HG03432 (cell line): Measurements from ENCODE around the gene L1TD1.
"Not testable (repeated sequence)": the region's sequence is repeated elsewhere in the genome, so short reads cannot be mapped to it uniquely, and the experiment has no call there.

Experiments used
- ATAC-seq: cut with Tn5 transposase; IDR thresholded peaks from one replicate; pipeline ENCODE4 v1.9.1; 2021; ENCODE audit warnings: mild to moderate bottlenecking, moderate library complexity; ENCODE audit not compliant: unreplicated experiment

Gene L1TD1

DNA sequence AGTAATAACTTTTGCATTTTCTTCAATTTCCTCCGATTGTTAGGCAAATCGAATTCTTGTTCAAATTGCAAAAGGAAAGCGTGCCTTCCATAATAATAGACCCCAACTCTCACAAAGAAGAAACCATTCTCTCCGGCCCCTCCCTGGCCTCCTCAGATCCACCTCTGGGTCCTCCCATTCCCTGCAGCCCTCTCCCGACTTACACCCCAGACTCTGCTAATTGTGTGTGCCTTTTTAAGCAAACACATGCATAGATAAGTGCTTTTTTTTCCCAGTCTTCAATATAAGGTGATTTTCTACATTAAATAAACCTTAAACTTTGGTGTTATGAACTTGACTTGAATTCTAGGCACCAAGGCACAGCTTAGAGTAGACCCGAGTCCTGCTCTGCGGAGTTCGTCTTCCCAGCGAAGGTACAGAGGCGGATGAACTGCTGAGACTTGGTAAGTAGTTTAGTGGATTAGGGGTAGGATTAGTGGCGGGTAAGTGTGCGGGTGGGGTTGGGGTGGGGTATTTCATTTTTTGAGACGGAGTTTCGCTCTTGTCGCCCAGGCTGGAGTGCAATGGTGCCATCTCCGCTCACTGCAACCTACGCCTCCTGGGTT, 1.5 kb downstream of the L1TD1 start:
- ATAC-seq: no peak

DNA sequence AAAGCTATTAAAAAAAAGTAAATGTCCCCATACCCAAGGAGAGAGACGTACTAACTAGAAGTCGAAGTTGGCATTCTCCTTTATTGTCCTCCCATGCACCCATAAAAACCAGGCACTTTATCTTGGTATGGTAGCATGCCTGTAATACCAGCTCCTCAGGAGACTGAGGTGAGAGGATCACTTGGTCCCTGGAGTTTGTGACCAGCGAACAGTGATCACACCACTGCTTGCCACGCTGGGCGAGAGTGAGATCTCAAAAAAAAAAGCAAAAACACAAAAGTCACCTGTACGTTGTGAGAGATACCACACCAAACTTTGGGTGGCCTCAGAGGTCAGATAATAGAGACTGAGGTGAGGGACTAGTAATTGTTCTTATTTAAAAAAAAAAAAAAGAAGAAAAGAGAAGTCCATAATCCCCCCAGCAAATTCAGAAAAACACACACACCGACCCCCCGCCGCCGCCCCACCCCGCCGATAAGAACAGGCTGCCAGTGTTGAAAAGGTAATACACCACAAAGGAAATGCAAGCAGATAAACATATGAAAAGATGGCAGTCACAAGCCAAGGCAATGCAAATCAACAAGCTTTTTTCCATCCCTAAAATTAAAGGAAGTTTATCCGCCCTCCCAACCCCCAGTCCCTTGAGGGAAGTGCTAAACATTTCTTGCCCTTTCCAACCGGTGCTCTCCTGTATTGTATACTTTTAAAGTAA, 3.6 kb downstream of the L1TD1 start:
- no peak for ATAC-seq

DNA sequence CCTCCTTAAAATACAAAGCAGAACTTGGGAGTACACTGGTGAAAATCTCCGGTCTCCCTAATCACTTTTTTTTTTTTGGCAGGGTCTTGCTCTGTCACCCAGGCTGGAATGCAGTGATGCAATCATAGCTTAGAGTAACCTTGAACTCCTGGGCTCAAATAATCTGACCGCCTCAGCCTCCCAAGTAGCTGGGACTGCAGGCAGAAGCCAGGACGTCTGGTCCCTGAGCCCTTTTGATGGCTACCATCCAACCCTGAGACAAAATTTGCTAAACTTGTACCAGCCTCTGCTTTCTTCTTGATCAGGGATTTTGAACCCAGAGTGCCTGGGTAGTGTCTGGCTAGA, 4.1 kb downstream of the L1TD1 start:
- ATAC-seq: no peak

DNA sequence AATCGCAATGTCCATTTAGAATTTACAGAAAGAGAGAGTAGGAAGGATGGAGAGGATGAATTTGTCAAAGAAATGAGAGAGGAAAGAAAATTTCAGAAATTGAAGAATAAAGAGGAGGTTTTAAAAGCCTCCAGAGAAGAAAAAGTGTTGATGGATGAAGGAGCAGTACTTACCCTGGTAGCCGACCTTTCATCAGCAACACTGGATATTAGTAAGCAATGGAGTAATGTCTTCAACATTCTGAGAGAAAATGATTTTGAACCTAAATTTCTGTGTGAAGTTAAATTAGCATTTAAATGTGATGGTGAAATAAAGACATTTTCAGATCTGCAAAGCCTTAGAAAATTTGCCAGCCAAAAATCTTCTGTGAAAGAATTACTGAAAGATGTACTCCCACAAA, 12.5 kb downstream of the L1TD1 start:
- no peak for ATAC-seq

DNA sequence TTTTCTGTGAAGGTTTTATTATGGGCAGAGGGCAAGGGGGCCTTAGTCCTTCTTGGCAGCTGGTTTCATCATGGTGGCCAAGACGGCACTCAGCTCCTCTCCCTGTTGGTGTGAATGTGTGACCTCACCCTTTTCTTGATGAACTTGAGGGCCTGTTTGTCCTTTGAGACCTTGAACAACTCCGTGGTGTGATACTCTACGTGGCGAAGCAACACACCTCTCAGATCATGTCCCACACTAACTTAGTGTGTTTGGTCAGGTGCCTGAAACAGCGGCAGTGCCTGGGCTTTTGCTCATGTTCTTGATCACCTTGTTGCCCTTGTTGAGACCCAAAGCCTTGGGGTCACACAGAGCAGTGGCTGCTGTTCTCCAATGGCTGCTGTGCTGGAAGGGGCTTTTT, 13.4 kb downstream of the L1TD1 start:
- no peak for ATAC-seq

DNA sequence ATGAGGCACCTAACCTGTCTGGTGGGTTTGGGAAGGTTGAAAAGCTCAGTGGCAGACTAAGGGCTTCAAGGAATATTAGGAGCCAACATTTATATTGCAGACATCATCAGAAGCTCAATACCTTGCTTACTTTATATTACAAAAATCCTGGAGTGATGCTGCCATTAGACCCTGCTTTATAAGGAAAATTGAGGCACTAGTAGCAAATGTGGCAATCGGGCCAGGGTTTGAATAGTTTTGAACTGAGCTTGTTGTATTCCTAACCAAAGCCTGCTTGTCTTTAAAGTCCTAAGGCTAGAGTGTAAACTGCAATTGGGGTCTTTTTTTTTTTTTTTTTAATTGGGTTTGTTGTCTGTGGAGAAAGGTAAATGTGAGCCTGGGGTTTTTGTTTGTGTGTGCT, 14.3 kb downstream of the L1TD1 start:
- ATAC-seq: no peak

DNA sequence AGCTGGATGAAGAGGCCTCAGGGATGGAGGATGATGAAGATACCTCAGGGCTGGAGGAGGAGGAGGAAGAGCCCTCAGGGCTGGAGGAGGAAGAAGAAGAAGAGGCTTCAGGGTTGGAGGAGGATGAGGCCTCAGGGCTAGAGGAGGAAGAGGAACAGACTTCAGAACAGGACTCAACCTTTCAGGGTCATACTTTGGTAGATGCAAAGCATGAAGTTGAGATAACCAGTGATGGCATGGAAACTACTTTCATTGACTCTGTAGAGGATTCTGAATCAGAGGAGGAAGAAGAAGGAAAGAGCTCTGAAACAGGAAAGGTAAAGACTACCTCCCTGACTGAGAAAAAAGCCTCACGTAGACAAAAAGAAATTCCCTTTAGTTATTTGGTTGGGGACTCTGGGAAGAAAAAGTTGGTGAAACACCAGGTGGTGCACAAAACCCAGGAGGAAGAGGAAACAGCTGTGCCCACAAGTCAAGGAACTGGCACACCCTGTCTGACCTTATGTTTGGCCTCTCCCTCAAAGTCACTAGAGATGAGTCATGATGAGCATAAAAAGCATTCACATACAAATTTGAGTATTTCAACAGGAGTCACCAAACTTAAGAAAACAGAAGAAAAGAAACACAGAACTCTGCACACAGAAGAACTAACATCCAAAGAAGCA, 15.4 kb downstream of the L1TD1 start:
- no peak for ATAC-seq

DNA sequence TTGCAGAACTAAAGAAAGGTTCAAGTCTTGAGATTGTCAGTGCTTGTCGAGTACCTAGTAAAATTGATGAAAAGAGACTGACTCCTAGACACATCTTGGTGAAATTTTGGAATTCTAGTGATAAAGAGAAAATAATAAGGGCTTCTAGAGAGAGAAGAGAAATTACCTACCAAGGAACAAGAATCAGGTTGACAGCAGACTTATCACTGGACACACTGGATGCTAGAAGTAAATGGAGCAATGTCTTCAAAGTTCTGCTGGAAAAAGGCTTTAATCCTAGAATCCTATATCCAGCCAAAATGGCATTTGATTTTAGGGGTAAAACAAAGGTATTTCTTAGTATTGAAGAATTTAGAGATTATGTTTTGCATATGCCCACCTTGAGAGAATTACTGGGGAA, 16.3 kb downstream of the L1TD1 start:
- no peak for ATAC-seq

DNA sequence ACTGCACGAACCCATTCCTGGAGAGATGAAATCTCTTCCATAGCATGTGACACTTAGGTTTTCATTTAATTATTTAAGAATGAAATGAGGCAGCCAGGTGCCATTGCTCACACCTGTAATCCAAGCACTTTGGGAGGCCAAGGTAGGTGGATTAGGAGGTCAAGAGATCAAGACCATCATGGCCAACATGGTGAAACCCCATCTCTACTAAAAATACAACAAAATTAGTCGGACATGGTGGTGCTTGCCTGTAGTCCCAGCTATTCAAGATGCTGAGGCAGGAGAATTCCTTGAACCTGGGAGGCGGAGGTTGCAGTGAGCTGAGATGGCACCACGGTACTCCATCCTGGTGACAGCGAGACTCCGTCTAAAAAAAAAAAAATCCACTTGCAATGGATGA, 17.8 kb downstream of the L1TD1 start:
- ATAC-seq: no peak

DNA sequence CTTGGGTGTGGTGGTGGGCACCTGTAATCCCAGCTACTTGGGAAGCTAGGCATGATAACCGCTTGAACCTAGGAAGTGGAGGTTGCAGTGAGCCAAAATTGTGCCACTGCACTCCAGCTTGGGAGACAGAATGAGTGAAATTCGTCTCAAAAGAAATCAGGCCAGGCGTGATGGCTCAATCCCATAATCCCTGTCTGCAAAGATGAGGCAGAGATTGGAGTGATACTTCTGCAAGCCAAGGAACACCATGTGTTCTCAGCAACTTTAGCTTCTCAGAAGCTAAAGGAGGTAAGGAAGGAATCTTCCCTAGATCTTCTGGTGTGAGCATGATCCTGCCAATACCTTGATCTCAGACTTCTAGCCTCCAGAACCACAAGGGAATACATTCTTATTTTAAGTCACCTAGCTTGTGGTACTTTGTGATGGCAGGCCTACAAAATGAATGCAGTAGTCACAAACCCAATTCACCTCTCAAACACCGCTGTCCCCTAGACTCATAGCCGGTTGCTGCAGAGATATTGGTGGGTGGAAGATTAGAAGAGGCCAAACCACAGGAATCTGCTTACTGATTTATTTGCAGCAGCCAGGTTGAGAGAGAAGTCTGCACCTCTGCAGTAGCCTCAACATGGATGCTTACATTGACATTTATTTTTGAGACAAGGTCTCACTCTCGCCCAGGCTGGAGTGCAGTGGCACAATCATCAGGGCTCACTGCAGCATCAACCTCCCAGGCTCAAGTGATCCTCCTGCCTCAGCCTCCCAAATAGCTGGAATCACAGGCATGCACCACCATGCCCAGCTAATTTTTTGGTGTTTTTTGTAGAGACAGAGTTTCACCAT, 18.6 kb downstream of the L1TD1 start:
- no peak for ATAC-seq

DNA sequence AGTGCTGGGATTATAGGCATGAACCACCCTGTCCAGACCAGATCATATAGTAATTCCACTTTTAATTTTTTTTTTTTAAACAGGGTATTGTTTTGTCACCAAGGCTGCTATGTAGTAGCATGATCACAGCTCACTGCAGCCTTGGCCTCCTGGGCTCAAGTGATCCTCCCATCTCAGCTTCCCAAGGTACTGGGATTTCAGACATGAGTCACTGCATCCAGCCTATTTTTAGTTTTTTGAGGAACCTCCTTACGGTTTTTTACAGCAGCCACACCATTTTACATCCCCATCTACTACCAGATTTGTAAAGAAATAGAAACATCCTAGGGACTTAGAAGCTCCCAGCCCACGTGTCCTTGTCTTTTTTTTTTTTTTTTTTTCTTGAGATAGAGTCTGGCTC, 24.0 kb downstream of the L1TD1 start:
- ATAC-seq: no peak

DNA sequence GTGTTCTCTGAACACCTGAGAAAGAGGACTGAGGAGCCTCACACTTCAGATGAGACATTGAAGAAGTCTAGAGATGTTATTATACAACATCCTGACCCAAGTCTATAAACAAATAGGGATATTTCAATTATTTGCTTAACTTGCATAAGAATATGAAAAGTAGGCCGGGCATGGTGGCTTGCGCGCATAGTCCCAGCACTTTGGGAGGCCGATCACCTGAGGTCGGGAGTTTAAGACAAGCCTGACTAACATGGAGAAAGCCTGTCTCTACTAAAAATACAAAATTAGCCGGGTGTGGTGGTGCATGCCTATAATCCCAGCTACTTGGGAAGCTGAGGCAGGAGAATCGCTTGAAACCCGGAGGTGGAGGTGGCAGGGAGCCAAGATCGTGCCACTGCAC, 25.8 kb downstream of the L1TD1 start:
- not testable (repeated sequence) for ATAC-seq

DNA sequence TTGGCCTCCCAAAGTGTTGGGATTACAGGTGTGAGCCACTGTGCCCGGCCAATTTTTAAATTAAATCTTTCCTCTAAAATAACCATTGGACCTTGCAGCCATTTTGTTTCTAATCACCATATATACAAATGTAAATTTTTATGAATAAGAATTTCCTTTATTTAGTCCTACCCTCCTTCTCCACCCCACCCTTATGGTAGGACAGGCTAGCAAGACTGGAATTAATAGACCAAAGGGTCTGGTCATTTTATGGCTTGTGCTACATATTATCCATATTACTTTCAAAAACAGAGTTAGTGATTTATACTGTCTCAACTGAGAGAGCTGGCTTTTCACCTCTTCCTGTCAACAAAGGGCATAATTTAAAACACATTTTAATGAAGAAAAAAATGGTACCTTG, 26.5 kb downstream of the L1TD1 start:
- ATAC-seq: no peak

DNA sequence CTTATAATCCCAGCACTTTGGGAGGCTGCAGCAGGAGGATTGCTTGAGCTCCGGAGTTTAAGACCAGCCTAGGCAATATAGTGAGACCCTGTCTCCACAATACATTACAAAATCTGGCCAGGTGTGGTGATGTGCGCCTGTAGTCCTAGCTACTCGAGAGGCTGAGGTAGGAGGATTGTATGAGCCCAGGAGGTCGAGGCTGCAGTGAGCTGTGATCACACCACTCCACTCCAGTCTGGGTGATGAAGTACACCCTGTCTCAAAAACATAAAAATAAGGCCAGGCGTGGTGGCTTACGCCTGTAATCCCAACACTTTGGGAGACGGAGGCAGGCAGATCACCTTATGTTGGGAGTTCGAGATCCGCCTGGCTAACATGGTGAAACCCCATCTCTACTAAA, 27.7 kb downstream of the L1TD1 start:
- no peak for ATAC-seq

DNA sequence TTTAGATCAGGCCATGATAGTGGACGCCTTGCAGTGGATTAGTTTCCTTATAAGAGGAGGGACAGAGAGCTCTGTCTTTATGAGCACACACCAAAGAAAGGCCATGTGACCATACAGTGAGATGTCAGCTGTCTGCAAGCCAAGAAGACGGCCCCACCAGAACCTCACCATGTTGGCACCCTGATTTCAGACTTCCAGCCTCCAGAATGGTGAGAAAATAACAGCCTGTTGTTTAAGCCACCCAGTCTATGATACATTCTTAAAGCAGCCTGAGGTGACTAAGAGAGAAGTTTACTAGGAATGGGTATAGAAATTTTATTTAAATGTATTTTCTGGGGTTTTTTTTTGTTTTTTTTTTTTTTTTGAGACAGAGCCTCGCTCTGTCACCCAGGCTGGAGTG, 29.5 kb downstream of the L1TD1 start:
- ATAC-seq: no peak

DNA sequence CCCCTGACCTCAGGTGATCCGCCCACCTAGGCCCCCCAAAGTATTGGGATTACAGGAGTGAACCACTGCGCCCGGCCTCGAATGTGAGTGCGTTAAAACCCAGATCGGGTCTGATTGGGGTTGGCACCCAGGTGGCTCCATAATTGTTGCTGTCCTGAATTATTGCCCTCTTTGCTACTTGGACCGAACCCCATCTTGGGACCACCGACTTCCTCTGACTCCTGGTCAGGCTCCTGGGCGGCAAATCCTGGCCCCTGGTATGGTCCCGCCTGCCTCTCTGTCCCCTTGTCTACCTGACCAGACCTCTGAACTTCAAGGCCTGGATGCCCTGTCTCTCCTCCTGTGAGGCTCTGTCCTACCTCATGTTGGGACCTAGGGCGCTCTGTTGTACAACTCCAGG, 32.8 kb downstream of the L1TD1 start:
- ATAC-seq: no peak

DNA sequence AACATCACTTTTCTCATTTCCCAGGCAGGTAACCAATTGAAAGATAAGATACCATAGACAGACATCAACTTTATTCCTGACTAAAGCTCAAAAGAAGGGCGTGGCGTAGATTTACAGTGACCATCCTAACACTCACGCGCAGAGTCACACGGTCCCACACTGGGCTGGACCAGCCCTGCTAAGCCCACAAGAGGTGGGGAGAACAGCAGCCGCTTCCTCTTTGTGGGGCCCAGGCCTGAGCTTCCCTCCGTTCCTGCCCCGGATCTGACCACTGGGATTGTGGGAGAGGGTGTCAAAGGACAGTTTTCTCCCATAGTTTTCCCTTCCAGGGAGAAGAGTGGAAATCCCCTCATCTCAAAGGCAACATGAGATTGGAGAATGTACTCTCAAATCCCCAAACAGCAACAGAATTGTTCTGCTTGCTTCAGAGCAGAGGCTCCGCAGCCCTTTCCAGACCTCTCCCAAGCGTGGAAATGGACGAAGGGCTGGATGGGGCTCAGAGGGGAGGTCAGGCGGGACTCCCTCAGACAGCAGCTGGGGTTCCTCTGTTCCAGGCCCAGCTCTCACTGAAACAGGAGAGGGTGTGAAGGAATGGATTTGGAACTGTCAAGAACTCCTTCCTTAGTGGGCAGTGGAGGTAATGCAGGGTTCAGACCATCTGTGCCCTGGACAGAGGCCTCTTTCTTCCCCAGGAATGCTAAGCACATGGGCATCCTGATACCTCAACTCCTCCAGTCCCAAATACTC, 33.7 kb downstream of the L1TD1 start:
- ATAC-seq: no peak

DNA sequence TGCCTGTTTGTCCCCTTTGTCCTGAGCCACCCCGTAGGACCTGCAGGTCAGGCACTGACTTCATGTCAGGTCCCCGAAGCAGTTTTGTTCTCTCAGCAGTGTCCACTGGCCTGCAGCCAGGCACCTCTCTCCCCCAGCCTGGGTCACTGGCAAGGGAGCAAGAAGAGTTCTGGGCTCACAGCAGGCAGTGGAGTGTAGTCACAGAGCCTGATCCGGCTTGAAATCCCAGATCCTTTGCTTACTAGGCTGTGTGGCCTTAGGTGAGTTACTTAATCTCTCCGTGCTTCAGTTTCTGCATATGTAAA, 34.2 kb downstream of the L1TD1 start:
- no peak for ATAC-seq

DNA sequence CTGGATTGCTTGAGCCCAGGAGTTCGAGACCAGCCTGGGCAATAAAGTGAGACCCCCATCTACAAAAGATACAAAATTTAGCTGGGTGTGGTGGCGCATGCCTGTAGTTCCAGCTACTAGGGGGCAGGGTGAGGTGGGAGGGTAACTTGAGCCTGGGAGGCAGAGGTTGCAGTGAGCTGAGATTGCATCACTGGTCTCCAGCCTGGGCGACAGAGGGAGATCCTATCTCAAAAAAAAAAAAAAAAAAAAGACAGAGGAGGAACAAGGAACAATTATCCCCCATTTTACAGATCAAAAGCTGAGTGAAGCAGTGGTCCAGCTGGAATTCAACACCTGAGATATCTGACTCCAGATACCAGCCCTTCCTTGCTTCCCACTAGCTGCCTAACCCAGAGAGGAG, 34.8 kb downstream of the L1TD1 start:
- no peak for ATAC-seq

DNA sequence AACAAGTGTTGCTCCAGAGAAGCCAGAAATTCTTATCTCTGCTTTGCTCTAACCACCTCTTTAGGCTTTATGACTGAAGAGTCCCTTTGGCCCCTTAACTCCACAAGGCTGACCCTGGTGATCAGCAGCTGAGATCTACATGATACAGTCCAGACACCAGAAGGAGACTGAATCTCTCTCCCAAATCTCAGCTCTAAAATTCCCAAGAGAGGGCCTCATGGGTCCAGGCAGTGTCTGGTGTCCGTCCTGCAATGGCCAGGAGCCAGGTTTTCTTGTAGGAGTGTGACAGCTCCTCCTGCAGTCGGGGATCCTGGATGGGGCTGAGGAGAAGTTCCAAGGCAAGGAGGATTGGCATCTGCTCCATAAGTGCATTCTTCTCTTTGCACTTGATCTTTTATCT, 35.3 kb downstream of the L1TD1 start:
- ATAC-seq: no peak

DNA sequence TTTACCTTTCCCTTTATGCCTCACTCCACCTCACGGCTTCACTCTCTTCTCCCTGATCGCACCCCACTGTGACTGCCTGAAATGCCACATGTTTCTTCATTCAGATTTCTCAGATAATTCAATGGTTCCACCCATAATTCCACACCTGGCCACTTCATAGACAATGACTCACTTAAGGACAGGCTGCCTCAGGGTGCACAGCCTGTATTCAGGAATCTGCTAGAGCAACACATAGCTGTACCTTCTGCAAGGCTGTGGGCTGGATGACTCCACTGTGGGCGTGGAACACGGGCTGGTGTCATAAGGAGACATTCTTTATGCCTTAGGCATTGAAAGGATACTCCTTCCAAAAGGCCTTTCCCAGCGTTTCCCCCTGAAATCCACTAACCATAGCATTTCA, 36.1 kb downstream of the L1TD1 start:
- ATAC-seq: no peak
